ENCODE results near the gene INPP4A.

Gene INPP4A

GRCh38 chr2:98510322-98510662 is 65.6 kb downstream of the INPP4A start:
- DNase-seq (ENCODE audit: low read depth) = no peak
- TF ChIP-seq CTCF (conservative IDR thresholded peaks at IDR 0.05; ENCODE audit: control insufficient read depth, insufficient read depth, low read depth, low read length) = no peak
- no peak overlapping the region for H3K4me3 ChIP-seq (ENCODE audit: control insufficient read depth, low read depth, low read length)

- no peak overlapping the region for H3K4me3 ChIP-seq (ENCODE audit: control insufficient read depth, low read depth, low read length)
- no peak for TF ChIP-seq CTCF (conservative IDR thresholded peaks at IDR 0.05; ENCODE audit: control insufficient read depth, insufficient read depth, low read depth, low read length)
- DNase-seq (ENCODE audit: low read depth) = no peak
Observed at GRCh38 chr2:98511981-98512380, 67.3 kb downstream of the INPP4A start.

- no peak for TF ChIP-seq CTCF (conservative IDR thresholded peaks at IDR 0.05; ENCODE audit: control insufficient read depth, insufficient read depth, low read depth, low read length)
- H3K4me3 ChIP-seq (ENCODE audit: control insufficient read depth, low read depth, low read length) = no peak overlapping the region
- no peak for DNase-seq (ENCODE audit: low read depth)
Observed at GRCh38 chr2:98512699-98513098, 68.0 kb downstream of the INPP4A start.

- no peak for TF ChIP-seq CTCF (conservative IDR thresholded peaks at IDR 0.05; ENCODE audit: control insufficient read depth, insufficient read depth, low read depth, low read length)
- DNase-seq (ENCODE audit: low read depth) = no peak
- no peak overlapping the region for H3K4me3 ChIP-seq (ENCODE audit: control insufficient read depth, low read depth, low read length)
Observed at GRCh38 chr2:98514096-98514639, 69.5 kb downstream of the INPP4A start.

- no peak for TF ChIP-seq CTCF (conservative IDR thresholded peaks at IDR 0.05; ENCODE audit: control insufficient read depth, insufficient read depth, low read depth, low read length)
- no peak overlapping the region for H3K4me3 ChIP-seq (ENCODE audit: control insufficient read depth, low read depth, low read length)
- DNase-seq (ENCODE audit: low read depth) = no peak
Observed at GRCh38 chr2:98514879-98515249, 70.2 kb downstream of the INPP4A start.

GRCh38 chr2:98515250-98515991 is 70.8 kb downstream of the INPP4A start:
- H3K4me3 ChIP-seq (ENCODE audit: control insufficient read depth, low read depth, low read length) = no peak overlapping the region

More at GRCh38 chr2:98515250-98515991, 70.8 kb downstream of the INPP4A start:
- DNase-seq (ENCODE audit: low read depth) = peak; percentile 60
- TF ChIP-seq CTCF (conservative IDR thresholded peaks at IDR 0.05; ENCODE audit: control insufficient read depth, insufficient read depth, low read depth, low read length) = no peak

Data from fibroblast of mammary gland (primary cell).